HepG2 (cell line): Measurements from ENCODE around the gene PLXNC1. TPM values are rescaled to one million over a fixed set of nuclear protein-coding genes. Genes with fewer than 3 reads are reported as not detected.

ENCODE experiments used
- ATAC-seq: fragments of 200-7000 bp; cut with Tn5 transposase; 3 replicates; pipeline ENCODE4 v1.9.1; 2020; ENCODE audit warnings: mild to moderate bottlenecking, moderate library complexity
- BruUV-seq: library from RNA; stranded (reverse); fragments of 400-500 nt; replicated peaks from 2 replicates; lab custom pipeline; 2021; lab: Mats Ljungman, UMichigan
- CTCF ChIA-PET: fragments of 300-600 bp; formaldehyde crosslinking; extraction: SDS; loops from one replicate; lab custom pipeline; 2021; ENCODE audit warnings: low total read pairs, inconsistent platforms, low intra/inter-chr PET ratio; lab: Yijun Ruan, JAX
- POLR2A ChIA-PET: fragments of 350-600 bp; sonication (Branson Sonifier 250); formaldehyde crosslinking; loops from one replicate; lab custom pipeline; 2020; ENCODE audit warnings: antibody characterized with exemption, inconsistent platforms; lab: Yijun Ruan, JAX
- DNase-seq: peaks from one replicate; pipeline ENCODE4 v3.0.0-alpha.2; 2015; ENCODE audit warnings: low spot score
- FAIRE-seq: peaks from 3 replicates; lab custom pipeline; 2011; peaks lifted over from hg19 to GRCh38; lab: Jason Lieb, UNC
- H2AFZ ChIP-seq: one replicate; pipeline ENCODE4 v1.6.1; 2011; ENCODE audit warnings: low read length, inconsistent platforms
- H3K27ac ChIP-seq: fragments of 300-600 bp; 3 replicates; pipeline ENCODE4 v1.8.0; 2011; ENCODE audit warnings: mixed run types, mild to moderate bottlenecking, mixed read lengths, low read length, inconsistent platforms; ENCODE audit not compliant: insufficient read depth; ENCODE audit errors: extremely low read length
- H3K27me3 ChIP-seq, 2 experiments: fragments of 200-600 bp in 1 of 2; 2 replicates in 1 of 2; 3 replicates in 1 of 2; pipeline versions ENCODE4 v1.6.0 to v1.8.0; 2011; ENCODE audit warnings: low read length in 2 of 2, mild to moderate bottlenecking in 2 of 2, moderate library complexity in 2 of 2, inconsistent platforms in 1 of 2; ENCODE audit not compliant: insufficient read depth in 2 of 2, control insufficient read depth in 1 of 2
- H3K36me3 ChIP-seq, 2 experiments: fragments of 200-600 bp in 1 of 2; replicated peaks in 1 of 2; 2 replicates in 1 of 2; 3 replicates in 1 of 2; pipeline versions ENCODE4 v1.5.1 to v1.8.0; 2011; ENCODE audit warnings: low read length in 2 of 2, inconsistent platforms in 1 of 2; ENCODE audit not compliant: insufficient read depth in 2 of 2, control insufficient read depth in 1 of 2
- H3K4me1 ChIP-seq: 2 replicates; pipeline ENCODE4 v1.5.1; 2012; ENCODE audit warnings: low read length, inconsistent platforms; ENCODE audit not compliant: insufficient read depth
- H3K4me2 ChIP-seq: 2 replicates; pipeline ENCODE4 v1.6.0; 2011; ENCODE audit warnings: low read depth, low read length, inconsistent platforms
- H3K4me3 ChIP-seq, 3 experiments: fragments of 200-600 bp in 1 of 3; sonication (generic), shearing (Covaris generic) in 1 of 3; replicated peaks in 1 of 3; 2 replicates each; pipeline ENCODE4 v1.5.1; 2011 to 2016; ENCODE audit warnings: low read length in 3 of 3, inconsistent platforms in 2 of 3, low read depth in 2 of 3, mild to moderate bottlenecking in 2 of 3, control low read depth in 1 of 3, mixed read lengths in 1 of 3; ENCODE audit not compliant: insufficient read depth in 1 of 3
- H3K79me2 ChIP-seq: one replicate; pipeline ENCODE4 v1.6.1; 2011; ENCODE audit warnings: low read length, inconsistent platforms; ENCODE audit not compliant: insufficient read depth
- H3K9ac ChIP-seq: 2 replicates; pipeline ENCODE4 v1.6.0; 2011; ENCODE audit warnings: mild to moderate bottlenecking, low read depth, low read length, inconsistent platforms; ENCODE audit not compliant: insufficient read depth
- H3K9me3 ChIP-seq: 2 replicates; pipeline ENCODE4 v1.5.1; 2012; ENCODE audit warnings: mild to moderate bottlenecking, low read length
- H4K20me1 ChIP-seq: 2 replicates; pipeline ENCODE4 v1.6.0; 2011; ENCODE audit warnings: inconsistent platforms, mild to moderate bottlenecking, low read length, moderate library complexity; ENCODE audit not compliant: insufficient read depth
- ARID5B ChIP-seq: IDR thresholded peaks from 2 replicates; pipeline ENCODE4 v1.4.0; 2020; ENCODE audit warnings: mild to moderate bottlenecking, missing genetic modification reagents
- RAD21 ChIP-seq: fragments of 450-650 bp; formaldehyde crosslinking; IDR thresholded peaks from 2 replicates; pipeline ENCODE4 v1.5.0; 2020; ENCODE audit warnings: mild to moderate bottlenecking
- SAP130 ChIP-seq: IDR thresholded peaks from 2 replicates; pipeline ENCODE4 v1.6.1; 2016; ENCODE audit warnings: low read depth
- STAG1 ChIP-seq: sonication (generic); formaldehyde crosslinking; IDR thresholded peaks from 2 replicates; pipeline ENCODE4 v1.4.0; 2020; ENCODE audit warnings: missing genetic modification reagents
- WGBS: methylation state at CpG from one replicate; pipeline ENCODE4 v1.1.6; 2017; ENCODE audit warnings: low lambda C conversion rate; 5-methylcytosine and 5-hydroxymethylcytosine counted together
- in situ Hi-C: cut with HindIII; loops from 2 replicates; pipeline ENCODE4 v1.10.0; 2017; ENCODE audit warnings: low pct_unique_long_range_greater_than_20kb; ENCODE audit not compliant: extremely low pct_ligation_motif_present
- intact Hi-C: fragments of 100-400 bp; cut with micrococcal nuclease; formaldehyde crosslinking; loops from one replicate; pipeline ENCODE4 v1.10.0; 2022; ENCODE audit not compliant: unreplicated experiment
- polyA plus RNA-seq, 8 experiments: library from polyadenylated mRNA; depleted of rRNA in 3 of 8; stranded (reverse) in 7 of 8; unstranded in 1 of 8; fragments of >200 nt; fragmentation: Illumina TruSeq in 4 of 8; extraction: Trizol in 4 of 8; gene quantifications; 2 replicates each; pipeline versions ENCODE4 v1.2.1 to v1.2.3, GENCODE V29; 2011 to 2016; ENCODE audit warnings: low read depth in 4 of 8, missing spikeins in 1 of 8, mixed read lengths in 1 of 8; ENCODE audit not compliant: insufficient read depth in 1 of 8
- total RNA-seq, 5 experiments: library from RNA; depleted of rRNA; stranded (reverse); fragments of >200 nt; fragmentation: Illumina TruSeq; extraction: Trizol; gene quantifications; 2 replicates each; pipeline ENCODE4 v1.2.3, GENCODE V29; 2016; ENCODE audit warnings: low read depth in 1 of 5
- TF ChIP-seq, protein P1 (sequence below): sonication (generic); formaldehyde crosslinking; IDR thresholded peaks from 2 replicates; pipeline ENCODE4 v1.5.0; 2020; ENCODE audit warnings: mild to moderate bottlenecking, missing genetic modification reagents, moderate library complexity
- TF ChIP-seq, protein P2 (sequence below): sonication (generic); formaldehyde crosslinking; conservative IDR thresholded peaks from 2 replicates; pipeline ENCODE4 v1.4.0; 2020; ENCODE audit warnings: missing genetic modification reagents

Gene PLXNC1
- total and polyA plus RNA-seq, 2 of the 13 experiments (the other 11 are each of a cell fraction or from before 2014, with no cell fraction given): 6.6 to 11.2 TPM

DNA sequence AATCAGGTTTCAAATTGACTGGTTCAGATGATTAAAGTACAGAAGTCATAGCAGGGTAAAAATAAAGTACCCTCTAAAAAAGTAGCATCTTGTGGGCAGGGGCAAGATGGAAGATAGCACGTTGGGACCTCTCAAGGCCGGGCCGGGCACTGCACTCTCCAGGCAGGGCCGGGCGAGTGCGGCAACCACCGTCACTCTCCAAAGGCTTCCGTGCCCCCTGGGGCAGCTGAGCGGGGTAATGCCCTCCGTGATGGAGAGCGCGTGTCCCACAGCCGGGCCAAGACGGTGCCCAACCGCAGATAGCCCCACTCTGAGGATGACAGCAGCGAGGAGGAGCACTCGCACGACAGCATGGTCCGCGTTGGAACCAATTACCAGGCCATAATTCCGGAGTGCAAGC, 8.6 kb upstream of the PLXNC1 start (continued):
- no peak for TF ChIP-seq ARID5B (CRISPR knock-in tag)
- TF ChIP-seq, all 625 proteins: peak for 0

DNA sequence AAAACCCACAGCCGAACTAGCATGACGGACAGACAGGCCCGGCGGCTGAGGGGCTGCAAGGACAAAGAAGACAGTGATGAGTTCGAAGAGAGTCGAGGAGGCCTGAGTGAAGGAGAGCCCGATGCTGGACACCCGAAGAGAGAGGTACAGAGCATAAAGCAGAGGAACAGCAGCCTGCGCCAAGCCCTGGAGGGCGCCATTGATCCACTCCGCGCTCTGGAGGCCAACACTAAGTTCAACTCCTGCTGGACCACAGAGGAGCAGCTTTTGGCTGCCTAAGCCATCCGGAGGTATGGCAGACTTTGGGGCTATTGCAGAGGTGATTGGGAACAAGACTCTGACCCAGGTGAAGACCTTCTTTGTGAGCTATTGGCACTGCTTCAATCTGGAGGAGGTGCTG, 7.8 kb upstream of the PLXNC1 start:
- 41% methylated on average over 10 of the region's 13 CpGs for WGBS
- TF ChIP-seq, protein P1, sequence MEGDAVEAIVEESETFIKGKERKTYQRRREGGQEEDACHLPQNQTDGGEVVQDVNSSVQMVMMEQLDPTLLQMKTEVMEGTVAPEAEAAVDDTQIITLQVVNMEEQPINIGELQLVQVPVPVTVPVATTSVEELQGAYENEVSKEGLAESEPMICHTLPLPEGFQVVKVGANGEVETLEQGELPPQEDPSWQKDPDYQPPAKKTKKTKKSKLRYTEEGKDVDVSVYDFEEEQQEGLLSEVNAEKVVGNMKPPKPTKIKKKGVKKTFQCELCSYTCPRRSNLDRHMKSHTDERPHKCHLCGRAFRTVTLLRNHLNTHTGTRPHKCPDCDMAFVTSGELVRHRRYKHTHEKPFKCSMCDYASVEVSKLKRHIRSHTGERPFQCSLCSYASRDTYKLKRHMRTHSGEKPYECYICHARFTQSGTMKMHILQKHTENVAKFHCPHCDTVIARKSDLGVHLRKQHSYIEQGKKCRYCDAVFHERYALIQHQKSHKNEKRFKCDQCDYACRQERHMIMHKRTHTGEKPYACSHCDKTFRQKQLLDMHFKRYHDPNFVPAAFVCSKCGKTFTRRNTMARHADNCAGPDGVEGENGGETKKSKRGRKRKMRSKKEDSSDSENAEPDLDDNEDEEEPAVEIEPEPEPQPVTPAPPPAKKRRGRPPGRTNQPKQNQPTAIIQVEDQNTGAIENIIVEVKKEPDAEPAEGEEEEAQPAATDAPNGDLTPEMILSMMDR: peak; percentile 91
- TF ChIP-seq STAG1 (peak; percentile 98), RAD21 (CRISPR knock-in tag) (peak; percentile 92), SAP130 (CRISPR knock-in tag) (no peak)
- TF ChIP-seq, protein P2, sequence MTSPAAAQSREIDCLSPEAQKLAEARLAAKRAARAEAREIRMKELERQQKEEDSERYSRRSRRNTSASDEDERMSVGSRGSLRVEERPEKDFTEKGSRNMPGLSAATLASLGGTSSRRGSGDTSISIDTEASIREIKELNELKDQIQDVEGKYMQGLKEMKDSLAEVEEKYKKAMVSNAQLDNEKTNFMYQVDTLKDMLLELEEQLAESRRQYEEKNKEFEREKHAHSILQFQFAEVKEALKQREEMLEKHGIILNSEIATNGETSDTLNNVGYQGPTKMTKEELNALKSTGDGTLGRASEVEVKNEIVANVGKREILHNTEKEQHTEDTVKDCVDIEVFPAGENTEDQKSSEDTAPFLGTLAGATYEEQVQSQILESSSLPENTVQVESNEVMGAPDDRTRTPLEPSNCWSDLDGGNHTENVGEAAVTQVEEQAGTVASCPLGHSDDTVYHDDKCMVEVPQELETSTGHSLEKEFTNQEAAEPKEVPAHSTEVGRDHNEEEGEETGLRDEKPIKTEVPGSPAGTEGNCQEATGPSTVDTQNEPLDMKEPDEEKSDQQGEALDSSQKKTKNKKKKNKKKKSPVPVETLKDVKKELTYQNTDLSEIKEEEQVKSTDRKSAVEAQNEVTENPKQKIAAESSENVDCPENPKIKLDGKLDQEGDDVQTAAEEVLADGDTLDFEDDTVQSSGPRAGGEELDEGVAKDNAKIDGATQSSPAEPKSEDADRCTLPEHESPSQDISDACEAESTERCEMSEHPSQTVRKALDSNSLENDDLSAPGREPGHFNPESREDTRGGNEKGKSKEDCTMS (CRISPR knock-in tag): no peak

More for the DNA sequence above, 7.8 kb upstream of the PLXNC1 start:
- Histone ChIP-seq H2AFZ (no peak overlapping the region), H3K4me1 (peaks cover 36% of the 10 kb centered on the region), H4K20me1 (no peaks in the 10 kb centered on the region), H3K9me3 (no peaks in the 10 kb centered on the region), H3K79me2 (no peaks in the 10 kb centered on the region), H3K4me3 (no peak overlapping the region), H3K27ac (no peak overlapping the region), H3K27me3 (no peaks in the 10 kb centered on the region; a peak in 1 of 5 replicates), H3K4me2 (no peak overlapping the region), H3K9ac (no peak overlapping the region), H3K36me3 (no peaks in the 10 kb centered on the region)
- intact Hi-C loops (loop anchor here (10.0 kb wide), 1 partner anchor 164 kb away; no protein-coding TSS in a partner anchor), in situ Hi-C loops (loop anchor here (10.0 to 25.0 kb wide), 2 partner anchors 294 to 622 kb away; no protein-coding TSS in a partner anchor)
- POLR2A ChIA-PET: no interaction called here
- BruUV-seq: no TSS peak
- CTCF ChIA-PET: interaction anchor here (0.9 to 1.3 kb wide), 2 partner anchors 9 to 392 kb away, joined by 4 read pairs; no protein-coding TSS in a partner anchor
- FAIRE-seq (no peak), ATAC-seq (peak; percentile 95), DNase-seq (peak; percentile 32)
